GM12873 (cell line): Measurements from ENCODE around the gene PTTG1IP.

Source experiments
- TF ChIP-seq, protein P1 (sequence below): IDR thresholded peaks from 2 replicates; pipeline ENCODE4 v1.5.1; 2012; ENCODE audit warnings: low read depth, mild to moderate bottlenecking, moderate library complexity, low read length, control low read depth; ENCODE audit not compliant: insufficient read depth; ENCODE audit errors: missing control alignments

PTTG1IP gene

DNA sequence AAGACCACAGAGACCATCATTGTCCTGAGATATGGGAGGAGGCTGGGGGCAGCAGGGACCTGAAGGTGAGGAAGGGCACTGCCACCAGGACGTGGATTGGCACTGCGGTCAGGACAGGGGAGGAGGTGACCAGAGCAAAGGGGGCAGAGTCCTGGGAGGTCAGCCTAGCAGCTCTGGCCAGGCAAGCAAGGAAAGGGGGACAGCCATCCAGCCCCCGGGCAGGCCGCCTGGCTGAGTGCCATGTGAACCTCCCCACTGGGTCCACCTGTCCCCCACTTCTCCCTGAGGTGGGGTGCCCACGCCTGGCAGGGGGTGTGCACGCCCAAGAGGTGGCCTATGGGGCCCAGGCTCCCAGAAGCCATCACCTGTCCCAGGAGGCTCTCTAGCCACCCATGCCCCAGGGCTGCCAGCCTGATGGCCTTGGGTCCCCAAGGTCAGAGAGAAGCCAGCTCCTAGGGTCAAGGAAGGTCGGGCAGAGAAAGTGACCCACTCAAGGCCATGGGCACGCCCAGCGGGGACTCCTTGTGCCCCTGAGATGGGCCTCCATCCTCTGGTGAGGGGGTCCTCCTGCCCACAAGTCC, 17.6 kb upstream of the PTTG1IP start:
- TF ChIP-seq, protein P1, sequence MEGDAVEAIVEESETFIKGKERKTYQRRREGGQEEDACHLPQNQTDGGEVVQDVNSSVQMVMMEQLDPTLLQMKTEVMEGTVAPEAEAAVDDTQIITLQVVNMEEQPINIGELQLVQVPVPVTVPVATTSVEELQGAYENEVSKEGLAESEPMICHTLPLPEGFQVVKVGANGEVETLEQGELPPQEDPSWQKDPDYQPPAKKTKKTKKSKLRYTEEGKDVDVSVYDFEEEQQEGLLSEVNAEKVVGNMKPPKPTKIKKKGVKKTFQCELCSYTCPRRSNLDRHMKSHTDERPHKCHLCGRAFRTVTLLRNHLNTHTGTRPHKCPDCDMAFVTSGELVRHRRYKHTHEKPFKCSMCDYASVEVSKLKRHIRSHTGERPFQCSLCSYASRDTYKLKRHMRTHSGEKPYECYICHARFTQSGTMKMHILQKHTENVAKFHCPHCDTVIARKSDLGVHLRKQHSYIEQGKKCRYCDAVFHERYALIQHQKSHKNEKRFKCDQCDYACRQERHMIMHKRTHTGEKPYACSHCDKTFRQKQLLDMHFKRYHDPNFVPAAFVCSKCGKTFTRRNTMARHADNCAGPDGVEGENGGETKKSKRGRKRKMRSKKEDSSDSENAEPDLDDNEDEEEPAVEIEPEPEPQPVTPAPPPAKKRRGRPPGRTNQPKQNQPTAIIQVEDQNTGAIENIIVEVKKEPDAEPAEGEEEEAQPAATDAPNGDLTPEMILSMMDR, result no peak

DNA sequence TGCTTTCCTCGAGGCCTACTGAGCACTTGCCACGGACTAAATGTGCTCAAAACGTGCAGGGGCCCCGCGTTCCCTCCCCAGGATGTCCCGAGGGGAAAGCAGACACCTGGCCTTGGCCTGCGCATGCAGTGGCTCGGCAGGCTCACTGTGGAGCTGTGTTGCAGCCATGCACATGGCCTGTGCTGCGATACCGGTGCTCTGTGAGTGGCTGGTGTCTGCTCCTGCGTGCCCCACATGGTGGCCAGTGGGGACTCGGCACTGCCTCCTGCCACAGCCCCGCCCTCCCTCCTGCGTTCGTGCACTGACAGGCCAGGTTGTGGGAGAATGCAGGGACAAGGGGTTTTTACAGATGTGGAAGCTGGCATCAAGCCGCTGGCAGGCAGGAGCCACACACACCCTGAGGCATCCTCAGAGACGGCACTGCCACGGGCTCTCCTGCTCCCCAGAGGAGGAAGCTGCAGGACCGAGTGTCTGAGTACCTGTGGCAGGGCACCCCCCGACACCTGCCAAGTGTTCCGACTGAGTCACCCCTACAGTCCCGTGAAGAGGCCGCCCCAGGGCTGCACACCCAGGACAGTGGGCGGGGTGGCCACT, 16.9 kb upstream of the PTTG1IP start:
- TF ChIP-seq, protein P1, result no peak

DNA sequence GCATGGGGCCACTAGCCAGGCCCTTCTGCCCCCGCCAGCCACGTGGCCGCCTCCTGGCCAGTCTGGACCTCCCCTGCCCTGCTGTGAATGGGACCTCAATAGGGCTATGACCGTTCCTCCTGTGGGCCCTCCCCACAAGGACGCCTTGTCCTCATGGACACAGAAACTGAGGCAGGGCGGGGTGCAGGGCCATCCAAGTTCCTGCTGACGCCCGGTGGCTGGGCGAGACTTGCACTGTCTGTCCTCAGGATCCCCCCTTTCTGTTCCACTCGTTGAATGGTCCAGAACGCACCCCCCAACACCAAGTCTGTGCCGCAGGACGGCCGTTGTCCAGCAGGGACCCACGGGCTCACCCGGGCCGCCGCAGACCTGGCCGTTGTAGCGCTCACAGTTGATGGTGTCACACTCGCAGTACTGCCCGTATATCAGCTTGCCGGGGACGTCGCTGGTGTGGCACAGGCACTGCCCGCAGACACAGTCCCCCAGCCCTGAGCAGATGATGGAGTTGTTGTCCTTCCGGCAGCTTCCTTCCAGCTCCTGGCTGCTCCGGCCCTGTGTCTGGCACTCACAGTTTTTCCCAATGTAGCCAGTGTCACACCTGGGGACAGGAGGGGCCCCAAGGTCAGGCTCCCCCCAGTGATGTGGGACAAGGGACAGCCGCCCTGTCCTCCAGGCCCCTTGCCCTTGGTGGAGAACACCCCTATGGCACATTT, 16.3 kb upstream of the PTTG1IP start:
- TF ChIP-seq, protein P1, result no peak

DNA sequence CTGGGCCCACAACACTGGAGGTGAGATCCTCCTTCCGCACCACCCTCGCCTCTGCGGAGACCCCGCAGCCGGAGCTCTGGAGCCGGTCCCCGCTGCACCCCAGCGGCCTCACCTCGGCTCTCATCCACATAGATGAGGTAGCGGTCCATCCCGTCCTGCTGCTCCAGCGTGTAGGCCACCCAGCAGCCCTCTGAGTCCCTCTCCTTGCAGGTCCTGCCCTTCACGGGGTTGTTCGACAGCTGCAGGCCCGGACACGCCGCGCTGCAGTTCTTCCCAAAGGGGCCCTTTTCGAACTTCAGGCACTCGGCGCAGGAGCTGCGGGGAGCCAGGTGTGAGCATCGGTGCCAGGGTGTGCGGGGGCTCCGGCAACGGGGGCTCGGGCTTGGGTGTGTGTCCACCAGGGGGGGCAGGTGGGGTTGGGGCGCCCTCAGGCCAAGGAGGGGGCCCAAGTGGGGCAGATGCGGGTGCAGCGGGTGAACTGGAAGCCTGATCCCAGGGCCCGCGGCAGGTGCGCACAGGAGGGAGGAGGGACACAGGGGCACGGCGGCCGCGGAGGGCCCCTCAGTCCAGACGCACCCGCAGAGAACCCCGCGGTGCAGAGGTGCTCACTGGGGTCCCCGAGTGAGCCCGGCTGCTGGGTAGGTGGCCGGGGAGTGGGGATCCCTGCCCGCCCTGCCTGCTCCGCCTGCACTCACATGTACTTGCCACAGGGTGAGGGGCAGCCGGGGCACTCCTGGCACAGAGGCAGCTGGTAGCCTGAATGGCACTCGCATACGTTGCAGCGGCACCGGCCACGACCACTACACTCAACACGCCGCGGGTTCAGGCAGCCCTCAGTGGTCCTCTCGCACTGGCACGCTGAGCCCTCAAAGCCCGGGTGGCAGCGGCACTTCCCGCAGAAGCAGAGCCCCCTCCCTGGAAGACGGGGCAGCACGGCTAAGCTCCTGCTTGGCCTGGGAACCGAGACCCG, 15.4 kb upstream of the PTTG1IP start:
- TF ChIP-seq, protein P1, result no peak

DNA sequence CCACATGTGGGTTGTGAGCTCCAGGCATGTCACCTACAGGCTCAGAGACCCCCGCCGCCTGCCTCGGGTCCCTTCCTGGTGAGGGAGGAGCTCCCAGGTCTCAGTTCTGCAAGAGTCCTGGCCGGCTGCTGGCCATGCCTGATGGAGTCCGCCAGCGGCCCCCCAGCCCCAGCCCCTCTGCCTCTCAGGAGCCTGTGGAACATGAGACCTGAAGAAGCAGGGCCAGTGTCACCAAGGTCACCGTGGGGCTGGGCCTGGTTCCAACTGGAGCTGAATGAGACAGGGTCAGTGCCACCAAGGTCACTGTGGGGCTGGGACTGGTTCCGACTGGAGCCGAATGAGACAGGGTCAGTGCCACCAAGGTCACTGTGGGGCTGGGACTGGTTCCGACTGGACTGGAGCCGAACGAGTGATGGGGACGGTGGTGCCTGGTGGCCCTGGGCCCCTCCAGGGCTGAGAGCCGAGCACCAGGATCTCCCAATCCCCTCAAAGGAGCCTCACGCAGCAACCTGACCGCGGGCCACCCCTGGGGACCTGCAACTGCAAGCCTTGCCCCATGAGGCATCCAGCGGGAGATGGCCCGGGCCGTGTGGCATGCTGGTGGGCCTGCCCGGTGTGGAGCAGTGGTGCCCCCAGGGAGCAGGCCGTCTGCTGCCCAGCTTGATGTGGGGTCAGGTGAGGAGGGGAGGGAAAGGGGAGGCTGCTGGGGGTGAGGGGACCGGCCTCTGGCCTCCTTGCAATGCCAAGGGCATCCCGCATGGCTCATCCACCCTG, 14.5 kb upstream of the PTTG1IP start:
- TF ChIP-seq, protein P1, result no peak

DNA sequence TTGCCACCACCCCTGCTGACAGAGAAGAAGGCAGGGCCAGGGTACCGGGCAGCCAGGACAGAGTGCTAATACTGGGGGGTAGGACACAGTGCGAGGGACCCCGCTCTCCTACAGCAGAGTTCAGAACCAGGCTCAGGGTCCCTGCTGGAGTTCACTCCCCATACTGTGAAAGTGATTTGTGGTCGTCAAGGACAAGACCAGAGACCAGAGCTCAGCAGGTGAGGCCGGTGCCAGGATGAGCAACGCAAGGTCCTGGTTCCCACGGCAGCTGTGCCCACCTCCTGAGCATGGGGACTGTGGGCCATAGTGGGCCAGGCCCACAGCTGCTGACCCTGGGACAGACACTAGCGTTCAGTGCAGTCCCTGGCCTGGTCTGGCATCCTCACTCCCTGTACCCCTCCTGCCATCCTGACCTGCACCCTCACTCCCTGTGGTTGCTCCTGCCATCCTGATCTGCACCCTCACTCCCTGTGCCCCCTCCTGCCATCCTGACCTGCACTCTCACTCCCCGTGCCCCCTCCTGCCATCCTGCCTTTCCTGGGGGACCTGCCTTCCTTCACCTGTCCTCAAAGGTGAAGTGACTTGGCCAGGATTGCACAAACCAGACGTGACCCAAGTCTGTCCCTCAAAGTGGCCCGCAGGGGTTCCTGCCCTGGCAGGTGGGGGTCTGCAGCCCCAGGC, 13.8 kb upstream of the PTTG1IP start:
- TF ChIP-seq, protein P1, result no peak
